Muscle of back (tissue), 11 donors: ENCODE measurements around the gene PAX2. TPM values are rescaled to one million over a fixed set of nuclear protein-coding genes. Genes with fewer than 3 reads are reported as not detected.

Source experiments
- DNase-seq, 3 donors: peaks; one replicate each; pipeline versions ENCODE4 v3.0.0 to v3.0.0-alpha.2; 2013
- polyA plus RNA-seq, 10 donors: library from polyadenylated mRNA; unstranded; fragments of 120-200 nt; gene quantifications; one replicate each; pipeline ENCODE4 v1.2.1, GENCODE V29; 2013; ENCODE audit not compliant: insufficient read length in 10 of 10

The PAX2 gene
- polyA plus RNA-seq, 10 donors: 0.04 to 0.25 (median 0.14) TPM; not detected in 4

DNA sequence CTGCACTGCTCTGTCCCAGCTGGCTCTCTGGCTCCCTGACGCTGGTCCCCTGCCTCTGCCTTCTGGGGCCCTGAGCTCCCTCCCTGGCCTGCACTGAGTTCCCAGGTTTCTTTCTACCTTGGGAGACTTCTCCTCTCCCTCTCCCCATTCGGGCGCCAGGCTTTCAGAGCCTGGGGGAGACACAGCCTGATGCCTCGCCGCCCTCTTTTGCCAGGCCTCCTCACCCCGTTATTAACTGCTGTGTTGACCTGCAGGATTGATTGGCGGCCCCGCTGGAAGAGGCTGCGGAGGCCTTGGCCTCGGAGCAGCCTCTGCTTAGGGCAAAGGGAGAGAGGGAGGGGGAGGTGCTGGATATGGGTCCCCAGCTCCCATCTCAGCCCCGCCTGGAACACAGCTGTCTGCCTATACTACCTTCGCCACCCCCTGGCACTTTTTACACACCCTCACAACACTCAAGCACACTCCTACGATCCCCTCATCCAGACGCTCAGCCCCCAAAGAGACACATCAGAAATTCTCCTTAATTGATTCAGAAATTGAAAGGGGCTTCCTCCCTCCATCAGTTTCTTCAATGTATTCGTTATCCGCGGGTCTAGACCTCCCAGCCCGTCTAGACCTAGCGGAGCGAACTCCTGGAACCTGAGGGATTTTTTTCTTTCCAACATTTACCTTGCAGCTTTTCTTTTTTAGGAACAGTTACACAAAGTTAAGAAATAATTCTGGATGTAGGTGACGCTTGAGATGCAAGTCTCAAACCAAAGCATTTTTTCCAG is 7.1 kb upstream of the PAX2 start:
- DNase-seq: no peak

DNA sequence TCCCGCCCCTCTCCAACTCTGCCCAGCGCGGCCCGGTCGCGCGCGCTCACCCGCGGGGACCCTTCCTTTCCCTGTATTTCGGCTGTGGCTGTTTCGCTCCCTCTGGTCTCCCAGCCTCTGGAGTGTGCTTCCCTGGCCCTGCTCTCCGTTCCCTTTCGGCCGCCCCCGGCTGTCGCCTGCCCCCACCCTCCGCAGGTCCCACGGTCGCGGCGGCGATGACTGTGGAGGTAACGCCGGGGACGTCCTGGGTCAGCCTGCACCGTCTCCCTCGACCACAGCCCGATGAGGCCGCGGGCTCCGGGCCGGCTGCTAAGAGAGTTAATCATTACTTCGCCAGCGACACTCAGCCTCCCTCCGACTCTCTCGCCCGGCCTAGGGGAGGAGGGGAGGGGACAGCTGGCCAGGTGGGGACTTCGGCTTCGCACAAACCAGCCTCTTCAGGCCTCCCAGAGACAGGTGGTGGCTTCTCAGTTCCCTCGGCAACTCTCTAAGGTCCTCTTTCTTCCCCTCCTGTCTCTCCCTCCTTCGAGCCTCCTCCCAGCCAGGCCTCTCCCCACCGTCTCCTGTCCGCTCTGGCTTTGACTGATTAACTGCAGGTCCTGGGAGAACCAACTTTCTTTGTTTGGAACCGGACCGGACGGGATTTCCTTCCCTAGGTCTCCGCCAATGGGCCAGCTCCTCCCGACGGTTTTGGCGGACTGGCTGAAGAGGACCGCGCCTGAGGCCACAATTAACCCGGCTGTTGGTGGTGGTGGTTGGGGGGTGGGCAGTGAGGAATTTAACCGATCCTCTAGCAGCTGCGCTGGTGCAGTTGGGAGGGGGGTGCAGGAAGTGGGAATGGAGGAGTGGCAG is 5.6 kb upstream of the PAX2 start:
- DNase-seq: no peak

DNA sequence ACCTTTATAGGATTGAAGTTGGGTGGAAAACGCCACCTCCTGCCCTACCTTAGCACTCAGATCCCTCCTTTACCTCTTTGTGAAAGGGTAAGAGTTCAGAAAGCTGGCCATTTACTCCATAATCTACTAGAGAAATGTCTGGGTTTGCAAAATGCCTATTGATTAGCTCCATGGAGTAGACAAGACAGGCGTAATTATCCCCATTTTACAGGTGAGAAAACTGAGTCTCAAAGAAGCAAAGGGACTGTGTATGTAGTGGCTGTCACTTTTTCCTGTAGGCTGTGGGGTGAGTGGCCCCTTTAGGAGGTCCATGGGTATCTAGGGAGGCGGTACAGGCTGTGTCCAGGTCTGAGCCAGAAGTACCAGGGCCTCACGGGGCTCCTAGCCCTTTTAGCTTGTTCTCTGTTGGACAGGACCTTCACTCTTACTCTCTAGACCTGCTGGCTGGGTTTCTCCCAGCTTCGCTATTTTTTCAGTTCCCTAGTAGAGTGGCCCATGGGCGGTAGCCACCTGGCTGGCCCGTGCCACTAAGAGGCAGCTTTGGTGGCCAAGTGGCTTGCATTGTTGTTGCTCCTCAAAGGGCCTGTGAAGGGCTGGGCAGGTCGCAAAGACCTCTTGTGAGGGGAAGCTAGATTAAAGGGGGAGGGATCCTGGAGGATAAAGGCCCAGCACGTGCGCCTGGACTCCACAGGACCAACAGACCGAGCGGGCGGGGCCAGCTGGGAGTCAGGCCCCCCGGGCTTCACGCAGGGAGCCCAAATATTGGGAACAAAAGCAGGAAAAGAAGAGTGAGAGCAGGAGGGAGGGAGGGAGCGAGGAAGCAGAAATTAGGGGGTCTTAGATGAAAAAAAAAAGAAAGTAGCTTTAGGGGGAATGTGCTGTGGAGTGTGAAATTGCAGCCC is 4.7 kb upstream of the PAX2 start:
- no peak for DNase-seq

DNA sequence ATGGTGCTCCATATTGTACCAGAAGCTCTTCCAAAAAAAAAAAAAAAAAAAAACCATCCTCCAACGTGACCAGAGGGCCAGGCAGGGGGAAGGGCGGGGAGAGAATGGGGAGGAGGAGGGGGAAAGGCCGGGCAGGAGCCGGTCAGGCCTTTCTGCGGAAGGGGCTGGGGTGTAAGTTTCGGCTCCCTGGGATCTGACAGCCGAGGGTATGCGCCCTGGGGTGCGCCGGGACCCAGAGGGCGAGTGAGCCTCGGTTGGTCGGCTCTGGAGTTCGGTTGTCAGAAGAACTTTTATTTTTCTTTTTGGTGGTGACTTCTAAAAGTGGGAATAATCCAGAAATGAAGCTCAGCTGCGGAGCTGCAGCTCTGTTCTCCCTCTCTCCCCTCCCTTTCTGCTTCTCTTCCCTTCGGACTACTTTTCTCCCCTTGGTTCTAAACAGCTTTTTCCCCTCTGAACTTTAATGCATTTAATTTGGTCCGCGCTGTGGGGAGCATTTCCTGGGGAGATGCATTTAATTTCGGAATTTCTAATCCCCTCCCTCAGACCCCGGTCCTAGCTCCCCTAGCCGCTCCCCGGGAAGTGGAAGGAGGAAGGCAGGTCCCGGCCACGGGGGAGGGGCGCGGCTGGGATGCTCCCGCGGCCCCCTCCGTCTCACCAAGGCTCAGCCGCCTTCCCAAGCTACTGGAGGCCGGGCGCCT is 3.9 kb upstream of the PAX2 start:
- no peak for DNase-seq

DNA sequence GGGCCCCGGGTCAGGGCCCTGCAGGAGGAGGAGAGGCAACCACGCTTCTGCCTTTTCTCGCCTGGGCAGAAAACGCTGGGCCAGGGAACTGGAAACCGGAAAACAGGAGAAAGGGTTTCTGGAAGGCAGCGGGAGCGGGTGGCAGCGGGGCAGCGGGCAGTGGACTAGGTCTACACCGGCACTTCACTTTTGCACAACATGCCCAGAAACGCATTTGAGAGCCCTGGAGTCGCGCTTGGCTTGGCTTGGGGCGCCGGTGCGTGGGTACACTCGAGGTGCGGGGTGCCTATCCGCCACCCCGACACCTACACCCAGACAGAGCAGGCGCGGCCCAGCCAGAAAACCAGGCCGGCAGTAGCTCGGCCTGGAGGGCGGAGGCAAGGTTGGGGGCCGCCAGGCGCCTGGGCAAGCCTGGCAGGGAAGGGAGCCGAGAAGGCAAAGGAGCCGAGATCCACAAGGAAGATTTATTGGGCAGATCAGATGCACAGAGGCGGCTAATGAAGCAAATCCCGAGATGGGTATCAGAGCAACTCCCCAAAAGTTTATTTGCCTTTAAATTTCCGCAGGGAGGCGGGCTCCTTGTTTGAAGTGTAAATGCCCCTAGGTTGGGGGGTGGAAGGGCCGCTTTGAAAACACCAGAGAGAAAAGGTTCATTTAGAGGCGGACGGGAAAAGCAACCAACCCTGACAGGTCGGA is 3.2 kb upstream of the PAX2 start:
- no peak for DNase-seq

DNA sequence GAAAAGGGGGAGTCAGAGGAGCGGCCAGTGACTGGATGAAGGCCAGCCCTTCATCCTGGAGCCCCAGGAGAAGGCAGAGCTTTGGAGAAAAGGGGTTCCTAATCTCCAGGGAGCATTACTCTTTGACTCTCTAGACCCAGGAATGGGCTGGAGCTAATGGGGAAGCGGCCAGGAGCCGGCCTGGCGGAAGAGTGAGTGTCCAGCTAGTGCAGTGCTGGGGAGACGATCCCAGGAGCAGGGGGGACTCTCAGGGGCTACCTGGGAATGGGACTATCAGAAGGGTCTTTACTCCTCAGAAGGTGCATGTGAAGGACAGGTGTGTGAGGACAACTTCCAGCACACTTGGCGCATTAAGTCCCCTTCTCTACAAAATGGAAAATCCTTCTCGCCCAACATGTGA is 2.4 kb upstream of the PAX2 start:
- DNase-seq: no peak

DNA sequence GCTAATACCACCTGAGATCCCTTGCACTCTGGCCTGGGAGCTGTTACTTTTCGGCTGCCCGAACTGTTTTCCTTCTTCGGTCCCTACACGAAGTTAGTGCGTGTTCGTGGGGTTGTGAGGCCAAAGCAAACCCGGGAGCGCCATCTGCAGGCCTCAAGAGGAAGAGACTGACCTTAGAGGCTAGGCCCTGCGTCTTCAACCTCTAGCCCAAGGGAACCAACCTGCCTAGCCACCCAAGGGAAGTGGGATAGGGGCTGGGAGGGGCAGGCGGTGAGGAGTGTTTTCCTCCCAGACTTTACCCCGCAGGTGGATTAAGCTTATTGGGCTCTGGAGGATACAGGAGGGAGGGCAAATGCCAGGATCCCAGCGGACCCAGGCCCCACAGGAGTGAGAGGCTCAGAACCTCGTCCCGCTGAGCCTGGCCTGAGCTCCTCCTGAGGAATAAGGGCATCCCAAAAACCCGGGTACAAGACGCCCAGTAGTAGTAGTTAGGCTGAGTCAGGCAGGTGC is 1.7 kb upstream of the PAX2 start:
- peak; percentile 14 to 62 (median 43) for DNase-seq

DNA sequence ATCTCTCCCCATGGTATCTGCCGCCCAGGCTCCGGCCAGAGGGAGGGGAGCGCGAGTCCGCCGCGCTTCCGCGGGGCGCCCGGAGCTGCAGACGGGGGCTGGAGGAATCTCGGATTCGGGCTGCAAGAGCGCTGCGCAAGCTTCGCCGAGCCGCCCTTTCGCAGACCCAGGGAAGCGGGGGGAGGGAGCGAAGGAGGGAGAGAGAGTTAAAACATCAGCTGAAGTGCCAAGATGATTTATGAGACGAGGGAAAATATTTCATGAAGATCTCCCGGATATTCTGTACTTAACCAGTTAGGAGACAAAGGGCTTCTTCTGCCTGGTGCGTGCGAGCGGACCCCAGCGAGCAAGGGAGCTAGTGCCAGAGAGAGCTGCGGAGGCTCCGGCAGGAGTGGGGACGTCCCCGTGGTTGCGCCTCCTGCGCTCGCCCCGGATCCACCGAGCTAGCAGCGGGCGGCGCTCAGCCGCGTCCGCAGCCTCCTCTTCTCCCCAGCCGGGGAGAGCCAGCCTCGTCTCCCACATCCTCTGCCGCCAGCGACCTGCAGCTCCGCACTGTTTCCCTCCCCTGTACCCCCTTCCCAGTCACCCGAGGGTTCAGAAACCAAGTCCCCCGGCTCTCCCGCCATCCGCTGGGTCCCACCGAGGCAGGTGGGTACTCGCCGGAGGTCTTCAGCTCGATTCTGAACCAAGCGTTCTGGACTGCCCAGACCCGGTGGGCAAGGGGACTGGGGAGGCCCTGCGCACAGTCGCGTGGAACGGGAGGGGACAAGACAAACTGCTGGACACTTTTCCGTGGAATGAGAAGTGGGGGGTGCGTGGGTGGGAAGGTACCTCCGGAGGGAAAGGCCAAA is 1.0 kb upstream of the PAX2 start:
- peak in 1 of 3 donors; percentile 51 for DNase-seq

DNA sequence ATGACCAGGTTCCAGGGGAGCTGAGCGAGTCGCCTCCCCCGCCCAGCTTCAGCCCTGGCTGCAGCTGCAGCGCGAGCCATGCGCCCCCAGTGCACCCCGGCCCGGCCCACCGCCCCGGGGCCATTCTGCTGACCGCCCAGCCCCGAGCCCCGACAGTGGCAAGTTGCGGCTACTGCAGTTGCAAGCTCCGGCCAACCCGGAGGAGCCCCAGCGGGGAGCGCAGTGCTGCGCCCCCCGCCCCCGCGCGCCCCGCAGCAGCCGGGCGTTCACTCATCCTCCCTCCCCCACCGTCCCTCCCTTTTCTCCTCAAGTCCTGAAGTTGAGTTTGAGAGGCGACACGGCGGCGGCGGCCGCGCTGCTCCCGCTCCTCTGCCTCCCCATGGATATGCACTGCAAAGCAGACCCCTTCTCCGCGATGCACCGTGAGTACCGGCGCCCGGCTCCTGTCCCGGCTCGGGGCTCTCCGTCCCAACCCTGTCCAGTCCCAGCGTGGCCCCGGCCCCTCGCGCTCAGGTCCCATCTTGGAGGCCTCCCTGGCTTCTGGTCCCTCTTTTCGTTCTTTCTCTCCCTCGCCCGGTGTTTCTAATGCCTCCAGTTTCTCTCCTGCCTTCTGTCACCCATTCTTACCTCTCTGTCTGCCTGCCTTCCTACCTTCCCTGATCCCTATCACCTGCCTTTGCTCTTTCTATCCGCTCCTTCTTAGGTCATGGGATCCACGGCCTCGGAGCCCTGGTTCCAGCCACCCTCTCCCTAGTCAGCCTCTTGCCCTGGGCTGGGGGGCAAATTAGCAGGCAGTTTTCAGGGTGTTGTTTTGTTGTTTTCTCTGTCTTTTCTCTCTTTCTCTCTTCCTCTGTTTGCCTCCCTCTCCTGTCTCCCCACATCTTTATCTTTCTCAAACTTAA is 751 bp downstream of the PAX2 start:
- DNase-seq: no peak

DNA sequence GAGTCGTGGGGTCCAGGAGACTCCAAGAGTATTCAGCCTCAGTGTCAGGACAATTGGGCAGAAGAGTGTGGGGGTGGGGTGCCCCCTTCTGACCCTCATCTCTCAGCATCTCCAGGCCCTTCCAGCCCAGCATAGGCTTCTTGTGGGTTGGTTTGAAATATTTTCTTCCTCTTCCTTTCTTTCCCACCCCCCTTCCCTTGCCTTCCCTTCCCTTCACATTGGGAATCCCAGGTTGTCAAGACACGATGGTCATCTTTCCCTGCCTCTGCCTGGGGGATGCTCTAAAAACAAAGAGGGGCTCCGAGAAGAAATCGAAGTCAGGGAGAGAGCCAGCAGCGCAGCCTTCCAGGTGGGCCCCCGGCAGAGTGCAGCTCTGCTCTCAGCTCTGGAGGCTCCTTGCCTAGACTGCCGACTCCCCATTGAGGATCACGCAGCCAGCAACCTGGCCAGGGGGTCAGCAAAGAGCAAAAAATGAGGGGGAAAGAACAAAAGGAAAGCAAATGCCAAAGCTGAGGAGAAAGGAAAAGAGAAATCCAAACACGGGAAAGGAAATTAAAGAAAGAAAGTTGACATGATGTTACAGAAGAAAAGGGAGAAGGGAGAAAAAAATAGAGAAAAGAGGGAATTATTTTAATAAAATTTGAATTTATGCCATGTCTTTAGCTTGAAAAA is 1.5 kb downstream of the PAX2 start:
- no peak for DNase-seq

DNA sequence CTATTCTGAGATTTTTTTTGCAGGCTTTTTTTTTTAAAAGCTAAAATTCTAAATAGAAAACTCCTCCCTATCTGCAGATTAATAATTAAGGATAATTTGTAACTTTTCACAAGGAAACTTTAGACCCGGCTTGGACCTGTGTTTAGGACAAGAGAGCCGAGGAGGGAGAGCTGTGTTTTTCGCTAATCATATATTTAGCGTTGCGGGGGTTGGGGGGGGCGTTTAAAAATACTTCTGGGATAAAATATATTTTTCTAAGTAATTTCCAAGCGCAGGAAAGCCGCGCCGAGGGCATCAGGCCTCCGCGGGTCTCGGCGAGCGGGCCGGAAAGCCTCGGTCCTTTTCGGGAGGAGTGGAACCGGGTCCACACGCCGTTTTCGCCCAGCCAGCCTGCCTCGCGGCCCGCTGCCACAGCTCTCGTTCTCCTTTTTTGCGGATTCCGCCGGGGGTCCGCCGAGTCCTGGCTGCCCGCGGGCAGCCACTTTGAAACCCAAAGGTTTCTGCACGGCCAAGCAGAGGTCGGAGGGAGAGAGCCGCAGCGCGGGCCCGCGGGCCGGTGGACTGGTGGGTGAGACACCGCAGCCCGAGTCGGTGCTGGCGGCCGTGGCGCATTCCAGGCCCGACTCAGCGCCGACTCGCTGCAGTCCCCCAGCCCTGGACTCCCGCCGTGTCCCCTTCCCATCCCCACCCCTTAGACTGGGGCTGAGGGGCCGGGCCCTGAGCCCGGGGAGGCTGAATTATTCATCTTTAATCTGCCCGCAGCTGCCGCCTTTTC is 2.3 kb downstream of the PAX2 start:
- no peak for DNase-seq

DNA sequence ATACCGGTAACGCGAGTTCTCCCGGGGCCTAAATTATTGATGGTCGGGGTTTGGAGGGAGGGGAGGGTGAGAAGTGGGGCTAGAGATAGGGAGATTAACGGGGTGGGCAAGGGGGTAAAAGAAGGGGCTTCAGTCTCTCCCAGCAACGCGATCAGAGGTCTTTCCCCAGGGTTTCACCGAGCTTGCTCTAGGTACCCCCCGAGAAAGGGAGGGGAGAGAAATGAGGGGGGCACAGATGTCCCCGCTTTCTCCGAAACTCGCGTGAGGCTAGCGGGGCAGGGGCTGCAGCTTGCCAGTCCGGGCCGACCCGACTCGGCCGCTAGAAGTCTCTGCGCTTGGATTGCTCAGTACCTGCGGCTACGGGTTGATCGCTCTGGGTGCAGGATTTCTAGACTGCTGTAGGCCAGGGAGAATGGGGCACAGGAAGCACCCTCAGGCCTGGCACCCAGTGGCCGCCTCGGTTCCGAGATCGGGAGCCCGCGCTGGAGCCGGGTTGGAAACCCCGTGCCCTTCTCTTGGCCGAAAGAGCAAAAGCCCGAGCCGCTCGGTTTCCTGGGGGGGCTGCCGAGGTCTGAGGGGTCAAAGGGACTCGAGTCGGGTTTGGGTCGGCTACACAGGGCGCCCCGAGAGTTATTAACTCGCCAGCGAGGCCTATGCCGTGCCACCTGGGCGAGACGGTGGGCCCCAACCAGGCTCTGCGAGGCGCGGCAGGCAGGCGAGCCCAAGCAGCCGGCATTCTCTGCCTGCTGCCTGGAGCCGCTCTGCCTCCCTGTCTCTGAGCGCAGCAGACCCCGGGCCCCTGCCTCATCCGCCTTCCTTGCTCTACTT is 3.1 kb downstream of the PAX2 start:
- DNase-seq: no peak

DNA sequence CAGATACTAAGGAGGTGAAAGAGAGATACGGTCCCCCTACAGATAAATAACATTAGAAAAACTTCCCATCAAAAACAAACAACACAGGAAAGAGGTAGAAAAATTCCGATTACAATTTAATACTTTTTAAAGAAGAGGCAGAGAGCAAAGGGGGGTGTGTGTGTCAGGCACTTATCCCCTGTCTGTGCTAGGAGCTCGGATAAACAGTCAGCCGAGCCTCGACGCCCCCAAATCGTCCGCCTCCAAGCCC is 3.6 kb downstream of the PAX2 start:
- DNase-seq: no peak

DNA sequence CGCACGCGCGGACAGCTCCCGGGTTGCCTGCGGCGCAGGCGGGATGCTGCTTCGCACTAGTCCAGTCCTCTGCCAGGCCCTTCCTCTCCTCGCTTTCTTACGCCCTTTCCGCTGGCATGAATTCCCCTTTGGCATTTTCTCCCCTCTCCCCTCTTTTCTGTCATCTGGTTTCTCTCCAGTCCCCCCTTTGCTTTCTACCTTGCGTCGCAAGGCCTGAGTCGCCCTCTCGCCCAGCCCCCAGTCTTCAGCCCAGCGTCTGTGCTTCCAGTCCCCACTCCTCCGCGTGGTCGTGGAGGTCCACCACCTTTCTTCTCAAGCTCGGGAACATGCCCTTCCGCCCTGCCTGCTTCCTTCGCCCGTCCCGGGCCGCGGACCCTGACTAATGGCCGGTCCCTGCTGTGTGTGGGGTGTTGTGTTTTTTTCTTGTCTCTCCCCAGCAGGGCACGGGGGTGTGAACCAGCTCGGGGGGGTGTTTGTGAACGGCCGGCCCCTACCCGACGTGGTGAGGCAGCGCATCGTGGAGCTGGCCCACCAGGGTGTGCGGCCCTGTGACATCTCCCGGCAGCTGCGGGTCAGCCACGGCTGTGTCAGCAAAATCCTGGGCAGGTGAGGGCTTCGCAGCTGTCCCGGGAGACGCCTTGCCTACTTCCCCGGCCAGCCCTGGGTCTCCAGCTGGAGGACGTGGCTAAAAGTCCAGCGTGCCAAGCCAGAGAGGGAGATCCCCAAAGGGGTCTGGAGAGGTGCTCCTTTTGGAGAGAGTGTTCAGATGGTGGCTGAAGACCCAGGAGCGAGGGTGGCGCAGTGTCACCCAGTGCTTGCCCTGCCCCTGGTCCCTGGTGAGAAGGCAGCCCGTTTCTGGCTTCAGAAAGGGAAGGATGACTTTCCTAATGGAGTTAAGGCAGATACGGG is 4.2 kb downstream of the PAX2 start:
- DNase-seq: no peak
